GM18526 (cell line): ENCODE measurements around the gene FTCD.

ENCODE experiments used
- POLR2A ChIP-seq: IDR thresholded peaks from 3 replicates; pipeline ENCODE4 v1.6.1; 2011; ENCODE audit not compliant: insufficient read length; ENCODE audit errors: extremely low read depth

The FTCD gene

DNA sequence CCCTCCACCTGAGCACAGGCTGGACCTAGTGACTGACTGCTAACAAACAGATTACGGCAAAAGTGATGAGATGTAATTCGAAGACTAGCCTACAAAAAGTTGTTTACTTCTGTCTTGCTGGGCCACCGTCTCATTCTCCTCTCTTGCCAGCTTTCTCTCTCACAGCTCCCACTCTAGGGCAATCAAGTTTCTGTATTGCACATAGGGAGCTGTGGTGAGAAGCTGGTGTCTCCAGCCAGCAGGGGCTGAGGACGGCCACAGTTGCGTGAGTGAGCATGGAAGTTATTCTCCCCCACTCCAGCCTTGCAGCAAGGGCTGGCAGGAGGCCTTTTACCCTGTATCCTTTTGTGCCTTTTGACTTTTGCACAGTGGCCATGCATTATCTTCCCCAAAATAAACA is 66.1 kb downstream of the FTCD start:
- no peak for TF ChIP-seq POLR2A

DNA sequence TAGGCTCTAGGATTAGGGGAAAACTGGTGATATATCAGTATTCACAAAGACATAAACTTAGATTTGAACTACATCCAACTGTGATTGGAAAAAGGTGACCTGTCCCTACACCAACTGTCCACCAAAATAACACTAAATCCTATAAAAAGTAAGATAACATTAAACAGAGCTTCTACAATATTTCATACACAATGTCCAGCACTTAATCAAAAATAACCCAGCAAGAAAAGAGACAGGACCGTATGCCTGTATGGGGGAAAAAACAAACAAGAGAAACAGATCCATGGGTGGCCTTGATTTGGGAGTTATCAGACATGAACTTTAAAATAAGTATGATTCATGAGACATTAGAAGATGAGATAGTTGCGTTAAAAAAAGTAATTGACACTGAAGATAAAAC is 67.2 kb downstream of the FTCD start:
- no peak for TF ChIP-seq POLR2A

DNA sequence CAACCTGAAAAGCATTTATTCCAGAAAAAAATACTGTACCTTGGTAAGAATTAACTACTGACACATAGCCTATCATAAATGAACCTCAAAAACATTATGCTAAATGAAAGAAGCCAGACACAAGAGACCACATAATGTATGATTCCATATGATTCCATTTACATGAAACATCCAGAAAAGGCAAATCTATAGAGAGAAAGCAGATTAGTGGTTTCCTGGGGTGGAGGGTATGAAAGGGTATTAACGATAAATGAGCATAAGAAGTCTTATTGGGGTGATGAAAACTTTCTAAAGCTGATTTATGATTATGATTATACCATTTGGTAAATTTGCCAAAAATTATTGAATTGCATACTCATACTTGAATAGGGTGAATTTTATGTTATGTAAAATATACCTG is 67.7 kb downstream of the FTCD start:
- no peak for TF ChIP-seq POLR2A
